ENCODE results near the gene ARHGAP9.
"Not testable (repeated sequence)": the region's sequence is repeated elsewhere in the genome, so short reads cannot be mapped to it uniquely, and the experiment has no call there.

The ARHGAP9 gene

GRCh38 chr12:57517187-57517586 is 37.5 kb upstream of the ARHGAP9 start:
- no peak for DNase-seq

DNA sequence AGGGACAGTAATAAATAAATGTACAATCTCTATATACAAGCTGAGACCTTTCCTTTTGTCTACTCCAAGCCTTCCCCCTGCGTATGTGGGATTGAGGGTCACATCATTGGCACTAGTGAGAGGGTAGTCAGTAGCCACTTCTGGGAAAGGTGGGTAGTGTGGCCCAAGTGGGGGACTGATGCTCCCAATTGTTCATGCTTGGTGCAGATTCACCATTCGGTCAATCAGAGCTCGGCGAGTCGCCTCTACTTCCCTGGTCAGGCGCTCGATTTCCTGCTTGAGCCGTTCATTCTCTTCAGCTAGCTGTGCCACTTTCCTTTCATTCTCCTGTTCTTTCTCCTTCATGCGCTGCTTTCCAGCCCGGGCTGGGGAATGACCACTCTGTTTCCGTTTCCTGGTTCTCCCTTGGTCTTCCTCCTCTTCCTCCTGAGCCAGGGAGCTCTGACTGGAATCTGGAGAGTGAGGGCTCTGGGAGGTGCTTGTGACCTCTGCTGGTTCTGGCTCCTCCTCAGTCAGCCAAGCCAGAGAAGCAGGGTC is 37.0 kb upstream of the ARHGAP9 start:
- no peak for DNase-seq

DNA sequence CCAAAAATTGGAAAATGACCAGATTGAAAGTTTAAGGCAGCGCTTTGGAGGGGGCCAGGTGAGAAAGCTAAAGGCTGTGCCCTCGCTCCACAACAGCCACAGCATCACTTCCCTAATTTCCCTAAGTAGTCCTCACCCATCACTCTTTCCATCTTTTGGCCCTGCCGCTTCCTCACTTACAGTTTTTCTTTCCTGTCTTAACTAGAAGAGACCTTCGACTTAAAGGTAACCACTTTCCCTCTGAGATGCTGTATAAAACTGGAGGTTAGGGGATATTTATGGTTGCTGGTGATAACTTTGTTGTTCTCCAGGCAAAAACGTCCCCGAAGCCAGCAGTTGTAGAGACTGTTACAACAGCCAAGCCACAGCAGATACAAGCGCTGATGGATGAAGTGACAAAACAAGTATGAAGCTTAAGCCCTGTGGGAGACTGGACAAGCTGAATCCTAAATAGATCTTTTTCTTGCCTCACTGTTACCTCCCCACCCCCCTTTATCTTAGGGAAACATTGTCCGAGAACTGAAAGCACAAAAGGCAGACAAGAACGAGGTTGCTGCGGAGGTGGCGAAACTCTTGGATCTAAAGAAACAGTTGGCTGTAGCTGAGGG is 36.4 kb upstream of the ARHGAP9 start:
- no peak for DNase-seq

DNA sequence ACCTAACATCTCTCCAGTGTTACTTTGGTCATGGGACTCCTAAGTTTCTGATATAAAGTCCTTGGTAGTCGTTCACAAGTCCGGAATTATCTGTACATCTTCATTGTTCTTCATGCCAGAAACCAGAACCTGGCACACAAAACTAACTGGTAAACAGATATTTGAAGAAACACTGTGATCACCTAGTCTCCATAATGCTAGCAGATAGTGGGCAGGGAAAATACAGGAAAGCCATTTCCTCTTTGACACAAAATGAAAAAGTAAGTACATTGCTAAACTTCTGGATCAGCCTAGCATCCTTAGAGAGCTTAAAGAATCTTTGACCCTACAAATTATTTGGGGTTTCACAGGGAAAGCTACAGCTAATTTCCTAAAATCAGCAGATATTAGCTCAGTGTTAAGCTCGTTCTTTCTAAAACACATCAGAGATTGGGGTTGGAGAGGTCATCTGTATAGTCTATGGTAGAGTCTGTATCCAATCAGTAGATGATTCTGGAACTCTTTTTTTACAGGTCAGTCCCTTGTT is 35.8 kb upstream of the ARHGAP9 start:
- DNase-seq, result no peak

DNA sequence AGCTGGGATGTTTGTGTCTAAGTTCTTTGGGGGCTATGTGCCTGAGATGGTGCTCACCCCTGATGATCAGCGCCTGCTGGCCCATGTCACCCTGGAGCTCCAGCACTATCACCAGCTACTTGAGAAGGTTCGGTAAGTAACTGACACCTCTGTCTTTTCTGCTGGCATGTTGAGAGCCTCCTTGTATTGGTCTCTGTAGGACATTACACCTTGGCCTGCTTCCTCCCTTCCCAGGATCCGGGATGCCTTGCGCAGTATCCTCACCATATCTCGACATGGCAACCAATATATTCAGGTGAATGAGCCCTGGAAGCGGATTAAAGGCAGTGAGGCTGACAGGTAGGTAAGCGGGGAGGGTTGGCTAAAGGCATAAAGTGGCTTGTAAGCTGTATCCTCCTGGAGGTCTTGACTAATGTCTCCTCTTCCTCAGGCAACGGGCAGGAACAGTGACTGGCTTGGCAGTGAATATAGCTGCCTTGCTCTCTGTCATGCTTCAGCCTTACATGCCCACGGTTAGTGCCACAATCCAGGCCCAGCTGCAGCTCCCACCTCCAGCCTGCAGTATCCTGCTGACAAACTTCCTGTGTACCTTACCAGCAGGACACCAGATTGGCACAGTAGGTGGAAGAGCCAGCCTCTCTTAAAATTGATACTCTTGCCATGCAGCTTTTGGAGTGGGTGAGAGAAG is 35.2 kb upstream of the ARHGAP9 start:
- DNase-seq, result no peak

DNA sequence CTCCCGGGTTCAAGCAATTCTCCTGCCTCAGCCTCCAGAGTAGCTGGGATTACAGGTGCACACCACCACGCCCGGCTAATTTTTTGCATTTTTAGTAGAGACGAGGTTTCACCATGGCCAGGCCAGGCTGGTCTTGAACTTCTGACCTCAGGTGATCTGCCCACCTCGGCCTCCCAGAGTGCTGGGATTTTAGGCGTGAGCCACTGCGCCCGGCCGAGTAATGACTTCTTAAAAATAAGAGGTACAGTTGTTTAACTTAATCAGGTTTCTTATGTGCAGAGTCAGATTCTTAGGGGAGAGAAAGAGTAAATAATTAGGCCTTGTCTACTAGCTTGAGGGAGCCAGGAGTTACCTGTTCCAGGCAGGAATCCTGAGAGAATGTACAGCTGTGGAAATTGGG is 34.6 kb upstream of the ARHGAP9 start:
- DNase-seq, result not testable (repeated sequence)

- DNase-seq, result not testable (repeated sequence)
These were observed 34.0 kb upstream of the ARHGAP9 start for GRCh38 chr12:57513677-57514076.

DNA sequence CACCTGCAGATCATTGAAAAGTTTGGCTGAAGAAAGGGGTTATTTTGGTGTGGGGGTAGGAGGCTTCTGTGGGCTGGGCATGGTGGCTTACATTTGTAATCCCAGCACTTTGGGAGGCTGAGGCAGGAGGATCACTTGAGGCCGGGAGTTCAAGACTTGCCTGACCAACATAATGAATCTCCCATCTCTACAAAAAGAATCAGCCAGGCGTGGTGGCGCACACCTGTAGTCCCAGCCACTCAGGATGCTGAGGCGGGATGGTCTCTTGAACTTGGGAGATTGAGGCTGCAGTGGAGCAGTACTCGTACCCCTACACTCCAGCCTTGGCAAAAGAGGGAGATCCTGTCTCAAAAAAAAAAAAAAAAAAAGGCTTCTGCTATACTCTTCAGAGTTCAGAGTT is 33.6 kb upstream of the ARHGAP9 start:
- no peak for DNase-seq

DNA sequence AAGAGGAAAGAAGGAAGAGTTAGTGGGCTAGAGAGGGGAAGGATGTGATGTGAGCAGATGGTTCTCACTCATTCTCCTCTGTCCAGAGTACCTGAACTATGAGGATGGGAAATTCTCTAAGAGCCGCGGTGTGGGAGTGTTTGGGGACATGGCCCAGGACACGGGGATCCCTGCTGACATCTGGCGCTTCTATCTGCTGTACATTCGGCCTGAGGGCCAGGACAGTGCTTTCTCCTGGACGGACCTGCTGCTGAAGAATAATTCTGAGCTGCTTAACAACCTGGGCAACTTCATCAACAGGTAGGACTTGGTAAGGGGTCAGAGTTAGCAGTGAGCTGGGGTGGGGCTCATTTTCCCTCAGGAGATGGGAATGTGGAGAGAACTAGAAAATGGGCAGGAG is 33.0 kb upstream of the ARHGAP9 start:
- DNase-seq, result no peak

GRCh38 chr12:57511588-57512325 is 32.1 kb upstream of the ARHGAP9 start:
- no peak for DNase-seq

- no peak for DNase-seq
These were observed 31.5 kb upstream of the ARHGAP9 start for GRCh38 chr12:57511161-57511560.

- DNase-seq, result not testable (repeated sequence)
These were observed 28.1 kb upstream of the ARHGAP9 start for GRCh38 chr12:57507796-57508195.

DNA sequence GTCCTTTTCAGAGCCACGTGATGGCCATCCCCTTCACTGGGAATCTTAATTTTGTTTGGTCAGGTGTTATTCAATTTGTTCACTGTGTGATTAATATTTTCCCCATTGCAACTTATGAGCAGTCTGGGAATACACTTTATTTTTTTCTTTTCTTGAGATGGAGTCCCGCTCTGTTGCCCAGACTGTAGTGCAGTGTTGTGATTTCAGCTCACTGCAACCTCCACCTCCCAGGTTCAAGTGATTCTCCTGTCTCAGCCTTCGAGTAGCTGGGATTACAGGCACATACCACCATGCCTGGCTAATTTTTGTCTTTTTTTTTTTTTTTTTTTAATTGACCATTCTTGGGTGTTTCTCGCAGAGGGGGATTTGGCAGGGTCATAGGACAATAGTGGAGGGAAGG is 26.9 kb upstream of the ARHGAP9 start:
- DNase-seq, result not testable (repeated sequence)

DNA sequence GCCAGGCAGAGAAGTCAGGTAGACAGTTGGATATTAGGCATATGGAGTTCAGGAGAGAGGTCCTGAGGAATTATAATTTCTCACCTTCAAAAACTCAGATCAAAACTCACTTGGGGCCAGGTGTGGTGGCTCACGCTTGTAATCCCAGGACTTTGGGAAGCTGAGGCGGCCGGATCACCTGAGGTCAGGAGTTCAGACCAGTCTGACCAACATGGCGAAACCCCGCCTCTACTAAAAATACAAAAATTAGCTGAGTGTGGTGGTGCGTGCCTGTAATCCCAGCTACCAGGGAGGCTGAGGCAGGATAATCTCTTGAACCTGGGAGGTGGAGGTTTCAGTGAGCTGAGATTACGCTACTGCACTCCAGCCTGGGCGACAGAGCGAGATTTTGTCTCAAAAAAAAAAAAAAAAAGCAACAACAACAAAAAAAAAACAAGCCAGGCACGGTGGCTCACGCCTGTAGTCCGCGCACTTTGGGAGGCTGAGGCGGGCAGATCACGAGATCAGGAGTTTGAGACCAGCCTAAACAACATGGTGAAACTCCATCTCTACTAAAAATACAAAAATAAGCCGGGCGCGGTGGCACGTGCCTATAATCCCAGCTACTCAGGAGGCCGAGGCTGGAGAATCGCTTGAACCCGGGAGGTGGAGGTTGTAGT is 22.8 kb upstream of the ARHGAP9 start:
- DNase-seq, result not testable (repeated sequence)

DNA sequence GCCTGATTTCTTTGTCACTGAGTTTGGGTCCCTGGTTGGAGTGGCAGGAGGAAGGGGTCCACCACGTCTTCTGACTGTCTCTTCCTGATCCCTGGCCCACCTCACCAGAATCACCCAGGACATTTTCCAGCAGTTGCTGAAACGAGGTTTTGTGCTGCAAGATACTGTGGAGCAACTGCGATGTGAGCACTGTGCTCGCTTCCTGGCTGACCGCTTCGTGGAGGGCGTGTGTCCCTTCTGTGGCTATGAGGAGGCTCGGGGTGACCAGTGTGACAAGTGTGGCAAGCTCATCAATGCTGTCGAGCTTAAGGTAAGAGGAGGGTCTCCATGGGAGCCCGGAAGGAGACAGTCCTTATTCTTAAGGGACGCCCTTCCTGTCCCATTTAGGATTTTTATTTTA is 20.5 kb upstream of the ARHGAP9 start:
- no peak for DNase-seq

GRCh38 chr12:57498571-57498970 is 18.9 kb upstream of the ARHGAP9 start:
- no peak for DNase-seq

DNA sequence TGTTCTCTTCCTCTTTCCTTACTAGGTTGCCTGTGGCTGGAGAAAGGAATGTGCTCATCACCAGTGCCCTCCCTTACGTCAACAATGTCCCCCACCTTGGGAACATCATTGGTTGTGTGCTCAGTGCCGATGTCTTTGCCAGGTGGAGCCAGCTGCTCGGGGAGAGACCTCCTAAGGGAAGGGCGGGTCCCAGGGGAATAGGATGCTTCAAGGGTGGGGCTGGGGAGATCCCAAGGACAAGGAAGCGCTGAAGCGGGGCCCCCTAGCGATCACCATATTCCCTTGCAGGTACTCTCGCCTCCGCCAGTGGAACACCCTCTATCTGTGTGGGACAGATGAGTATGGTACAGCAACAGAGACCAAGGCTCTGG is 18.5 kb upstream of the ARHGAP9 start:
- DNase-seq, result no peak

- DNase-seq, result no peak
These were observed 17.8 kb upstream of the ARHGAP9 start for GRCh38 chr12:57497223-57498131.

DNA sequence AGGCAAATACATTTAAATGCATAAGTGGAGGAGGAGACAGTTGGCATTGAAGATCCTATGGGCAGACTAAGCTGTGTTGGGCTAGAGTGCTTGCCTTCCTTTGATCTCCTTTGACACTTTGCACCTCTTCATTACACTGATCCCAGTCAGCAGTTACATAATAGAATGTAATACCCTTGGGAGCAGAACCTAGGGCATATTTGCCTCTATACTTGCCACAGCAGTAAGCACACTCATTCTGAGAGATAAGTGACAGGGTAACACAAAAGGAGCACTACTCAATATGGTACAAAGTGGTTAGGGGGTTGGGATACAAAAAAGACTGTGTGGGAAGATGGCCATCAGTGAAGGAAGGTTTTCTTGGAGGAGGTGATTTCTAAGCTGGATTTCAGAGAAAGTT is 17.2 kb upstream of the ARHGAP9 start:
- no peak for DNase-seq

GRCh38 chr12:57495051-57495701 is 15.5 kb upstream of the ARHGAP9 start:
- not testable (repeated sequence) for DNase-seq
